GM12878 (cell line): Measurements from ENCODE around the gene SPATA3. TPM values are rescaled to one million over a fixed set of nuclear protein-coding genes. Genes with fewer than 3 reads are reported as not detected.

Experiments
- ATAC-seq: fragments of 200-7000 bp; cut with Tn5 transposase; 3 replicates; pipeline ENCODE4 v1.9.1; 2020; ENCODE audit warnings: mild to moderate bottlenecking, moderate library complexity
- BruUV-seq: library from RNA; stranded (reverse); fragments of 400-500 nt; replicated peaks from 2 replicates; lab custom pipeline; 2021; lab: Mats Ljungman, UMichigan
- CTCF ChIA-PET: fragments of 300-600 bp; sonication (Branson Sonifier 250); formaldehyde crosslinking; extraction: SDS; loops from one replicate; lab custom pipeline; 2021; ENCODE audit warnings: inconsistent platforms; lab: Yijun Ruan, JAX
- POLR2A ChIA-PET: fragments of 350-600 bp; formaldehyde crosslinking; extraction: SDS; loops from one replicate; lab custom pipeline; 2021; ENCODE audit warnings: inconsistent platforms; lab: Charles Lee
- RAD21 ChIA-PET: fragments of 300-600 bp; sonication (Branson Sonifier 250); formaldehyde crosslinking; loops from one replicate; lab custom pipeline; 2023; ENCODE audit warnings: antibody characterized with exemption; ENCODE audit not compliant: unreplicated experiment; lab: Charles Lee
- SMC1A ChIA-PET: fragments of 300-600 bp; sonication (Branson Sonifier 250); formaldehyde crosslinking; loops from one replicate; lab custom pipeline; 2023; ENCODE audit not compliant: unreplicated experiment, uncharacterized antibody; lab: Charles Lee
- DNase-seq: peaks from one replicate; pipeline ENCODE4 v3.0.0-alpha.2; 2011; ENCODE audit warnings: low read depth, low spot score
- FAIRE-seq: peaks from 3 replicates; lab custom pipeline; 2011; peaks lifted over from hg19 to GRCh38; lab: Jason Lieb, UNC
- H2AFZ ChIP-seq: 2 replicates; pipeline ENCODE4 v1.6.0; 2011; ENCODE audit warnings: low read depth, low read length, control low read depth; ENCODE audit not compliant: control insufficient read depth
- H3K27ac ChIP-seq: 2 replicates; pipeline ENCODE4 v1.5.1; 2011; ENCODE audit warnings: control low read depth; ENCODE audit not compliant: control insufficient read depth, insufficient read depth
- H3K27me3 ChIP-seq, 2 experiments: replicated peaks in 1 of 2; 2 replicates each; pipeline versions ENCODE4 v1.6.0 to v1.6.1; 2011; ENCODE audit warnings: low read length in 1 of 2; ENCODE audit not compliant: control insufficient read depth in 2 of 2, insufficient read depth in 2 of 2
- H3K36me3 ChIP-seq, 2 experiments: 2 replicates each; pipeline ENCODE4 v1.5.1; 2011; ENCODE audit warnings: low read length in 1 of 2; ENCODE audit not compliant: control insufficient read depth in 2 of 2, insufficient read depth in 2 of 2
- H3K4me1 ChIP-seq: 2 replicates; pipeline ENCODE4 v1.6.1; 2011; ENCODE audit warnings: mild to moderate bottlenecking, low read length, moderate library complexity, mixed read lengths; ENCODE audit not compliant: control insufficient read depth, insufficient read depth
- H3K4me2 ChIP-seq: 2 replicates; pipeline ENCODE4 v1.6.0; 2011; ENCODE audit warnings: control low read depth; ENCODE audit not compliant: control insufficient read depth, insufficient read depth
- H3K4me3 ChIP-seq: fragments of 200-600 bp; sonication (generic); 2 replicates; pipeline ENCODE4 v1.5.1; 2016
- H3K79me2 ChIP-seq: 2 replicates; pipeline ENCODE4 v1.6.0; 2011; ENCODE audit warnings: low read length; ENCODE audit not compliant: control insufficient read depth, insufficient read depth
- H3K9ac ChIP-seq: 2 replicates; pipeline ENCODE4 v1.8.0; 2011; ENCODE audit warnings: low read length, control low read depth, mixed read lengths; ENCODE audit not compliant: control insufficient read depth, insufficient read depth
- H3K9me3 ChIP-seq: replicated peaks from 3 replicates; pipeline ENCODE4 v1.5.1; 2011; ENCODE audit warnings: mild to moderate bottlenecking, low read length; ENCODE audit not compliant: control insufficient read depth, insufficient read depth
- H4K20me1 ChIP-seq: 2 replicates; pipeline ENCODE4 v1.6.0; 2011; ENCODE audit not compliant: control insufficient read depth, insufficient read depth
- POLR2AphosphoS5 ChIP-seq: IDR thresholded peaks from 2 replicates; pipeline ENCODE4 v1.6.1; 2011; ENCODE audit warnings: mild to moderate bottlenecking, low read length, inconsistent platforms
- YY1 ChIP-seq: IDR thresholded peaks from 2 replicates; pipeline ENCODE4 v1.6.1; 2011; ENCODE audit warnings: low read depth, mild to moderate bottlenecking, low read length
- ZBED1 ChIP-seq: IDR thresholded peaks from 2 replicates; pipeline ENCODE4 v1.6.1; 2016; ENCODE audit warnings: borderline replicate concordance
- WGBS: methylation state at CpG from one replicate; pipeline ENCODE4 v1.1.6; 2016; ENCODE audit warnings: low lambda C conversion rate; ENCODE audit not compliant: insufficient replicate concordance, insufficient coverage; ENCODE audit errors: missing lambda C conversion rate; 5-methylcytosine and 5-hydroxymethylcytosine counted together
- in situ Hi-C: fragments of 300-500 bp; cut with MboI; formaldehyde crosslinking; loops from 9 replicates; pipeline ENCODE4 v1.14.3; 2018; ENCODE audit warnings: mixed read lengths
- intact Hi-C: fragments of 100-400 bp; cut with micrococcal nuclease; formaldehyde crosslinking; loops from one replicate; pipeline ENCODE4 v1.14.2; 2022; ENCODE audit not compliant: unreplicated experiment
- polyA plus RNA-seq, 11 experiments: library from polyadenylated mRNA; depleted of rRNA in 4 of 11; unstranded in 6 of 11; stranded (reverse) in 5 of 11; fragments of >200 nt; fragmentation: Nextera tagmentation in 4 of 11; fragmentation: Illumina TruSeq in 1 of 11; extraction: Ambion mirVana in 4 of 11; extraction: Trizol in 1 of 11; gene quantifications; 1 replicate in 1 of 11; 2 replicates in 10 of 11; pipeline versions ENCODE4 v1.2.1 to v1.2.3, GENCODE V29; 2011 to 2016; ENCODE audit warnings: inconsistent platforms in 2 of 11, missing spikeins in 2 of 11, low read depth in 1 of 11
- total RNA-seq, 4 experiments: library from RNA; depleted of rRNA in 3 of 4; stranded (reverse); fragments of >200 nt in 3 of 4; fragmentation: Illumina TruSeq in 1 of 4; extraction: Trizol in 1 of 4; gene quantifications; 2 replicates each; pipeline versions ENCODE4 v1.2.1 to v1.2.3, GENCODE V29; 2013 to 2021
- TF ChIP-seq, protein P1 (sequence below): fragments of 450-650 bp; IDR thresholded peaks from 2 replicates; pipeline ENCODE4 v1.6.1; 2017; ENCODE audit warnings: mild to moderate bottlenecking, moderate library complexity
- TF ChIP-seq, protein P2 (sequence below): fragments of 450-650 bp; formaldehyde crosslinking; IDR thresholded peaks from 2 replicates; pipeline ENCODE4 v1.4.0; 2020; ENCODE audit warnings: mild to moderate bottlenecking, moderate library complexity

Gene SPATA3
- total and polyA plus RNA-seq, 10 of the 15 experiments (the other 5 are each of a cell fraction or from before 2014, with no cell fraction given) = not detected

DNA sequence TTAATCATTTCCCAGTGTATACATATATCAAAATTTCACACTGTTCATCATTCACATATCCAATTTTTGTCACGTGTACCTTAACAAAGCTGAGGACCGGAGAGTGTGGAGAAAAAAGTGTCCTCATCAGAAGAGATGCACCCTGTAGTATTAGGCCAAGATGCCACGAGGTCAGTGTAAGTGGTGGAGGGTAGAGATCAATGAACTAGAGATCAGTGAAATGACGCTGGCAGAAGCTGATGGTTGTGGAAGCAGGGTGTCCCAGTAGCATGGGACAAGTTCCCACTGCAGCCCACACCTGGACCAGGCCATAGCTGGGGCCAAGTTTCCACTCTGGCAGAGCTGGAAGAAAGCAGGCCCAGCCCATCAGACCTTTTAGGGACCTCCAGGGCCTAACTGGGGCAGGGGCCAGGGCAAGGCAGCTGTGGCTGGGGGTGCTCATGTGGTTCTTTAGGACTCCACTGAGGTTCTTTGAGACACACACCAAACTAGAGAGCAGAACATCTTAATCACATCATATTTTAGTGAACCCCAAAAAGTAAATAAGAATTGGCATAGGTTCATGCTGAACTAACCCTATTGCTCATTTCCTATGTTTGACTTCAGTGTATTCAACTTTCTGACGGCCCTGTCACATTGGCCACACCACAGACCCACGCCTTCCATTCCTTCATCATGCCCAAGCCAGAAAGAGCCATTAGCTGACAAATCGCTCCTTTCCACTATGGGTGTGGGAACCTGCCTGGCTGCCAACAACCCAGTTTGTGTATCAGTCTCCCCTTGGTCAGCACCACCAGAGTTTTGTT, 49.3 kb upstream of the SPATA3 start (continued):
- TF ChIP-seq, protein P1, sequence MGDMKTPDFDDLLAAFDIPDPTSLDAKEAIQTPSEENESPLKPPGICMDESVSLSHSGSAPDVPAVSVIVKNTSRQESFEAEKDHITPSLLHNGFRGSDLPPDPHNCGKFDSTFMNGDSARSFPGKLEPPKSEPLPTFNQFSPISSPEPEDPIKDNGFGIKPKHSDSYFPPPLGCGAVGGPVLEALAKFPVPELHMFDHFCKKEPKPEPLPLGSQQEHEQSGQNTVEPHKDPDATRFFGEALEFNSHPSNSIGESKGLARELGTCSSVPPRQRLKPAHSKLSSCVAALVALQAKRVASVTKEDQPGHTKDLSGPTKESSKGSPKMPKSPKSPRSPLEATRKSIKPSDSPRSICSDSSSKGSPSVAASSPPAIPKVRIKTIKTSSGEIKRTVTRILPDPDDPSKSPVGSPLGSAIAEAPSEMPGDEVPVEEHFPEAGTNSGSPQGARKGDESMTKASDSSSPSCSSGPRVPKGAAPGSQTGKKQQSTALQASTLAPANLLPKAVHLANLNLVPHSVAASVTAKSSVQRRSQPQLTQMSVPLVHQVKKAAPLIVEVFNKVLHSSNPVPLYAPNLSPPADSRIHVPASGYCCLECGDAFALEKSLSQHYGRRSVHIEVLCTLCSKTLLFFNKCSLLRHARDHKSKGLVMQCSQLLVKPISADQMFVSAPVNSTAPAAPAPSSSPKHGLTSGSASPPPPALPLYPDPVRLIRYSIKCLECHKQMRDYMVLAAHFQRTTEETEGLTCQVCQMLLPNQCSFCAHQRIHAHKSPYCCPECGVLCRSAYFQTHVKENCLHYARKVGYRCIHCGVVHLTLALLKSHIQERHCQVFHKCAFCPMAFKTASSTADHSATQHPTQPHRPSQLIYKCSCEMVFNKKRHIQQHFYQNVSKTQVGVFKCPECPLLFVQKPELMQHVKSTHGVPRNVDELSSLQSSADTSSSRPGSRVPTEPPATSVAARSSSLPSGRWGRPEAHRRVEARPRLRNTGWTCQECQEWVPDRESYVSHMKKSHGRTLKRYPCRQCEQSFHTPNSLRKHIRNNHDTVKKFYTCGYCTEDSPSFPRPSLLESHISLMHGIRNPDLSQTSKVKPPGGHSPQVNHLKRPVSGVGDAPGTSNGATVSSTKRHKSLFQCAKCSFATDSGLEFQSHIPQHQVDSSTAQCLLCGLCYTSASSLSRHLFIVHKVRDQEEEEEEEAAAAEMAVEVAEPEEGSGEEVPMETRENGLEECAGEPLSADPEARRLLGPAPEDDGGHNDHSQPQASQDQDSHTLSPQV = 0 out of 2 replicates have a peak, but pooled peaks have one; percentile 57

DNA sequence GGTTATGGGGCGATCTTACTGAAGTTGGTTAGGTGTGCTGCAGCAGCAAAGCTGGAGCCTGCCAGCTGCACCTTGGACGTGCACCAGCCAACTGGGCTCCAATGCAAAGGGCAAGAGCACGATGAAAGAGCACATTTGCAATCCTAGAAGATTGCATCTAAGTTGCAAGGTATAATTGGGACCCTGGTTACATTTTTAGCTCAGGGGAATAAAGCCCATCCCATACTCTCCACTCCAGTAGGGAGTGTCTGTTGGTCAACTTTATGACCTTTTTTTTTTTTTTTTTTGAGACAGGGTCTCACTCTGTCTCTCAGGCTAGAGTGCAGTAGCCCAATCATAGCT, 48.7 kb upstream of the SPATA3 start:
- peak overlapping the region; percentile 87 for H3K4me2 ChIP-seq
- 49% methylated on average over 3 of the region's 3 CpGs for WGBS
- H3K9me3 ChIP-seq = no peaks in the 10 kb centered on the region
- POLR2A ChIA-PET = interaction anchor here (0.7 to 17.2 kb wide), 8 partner anchors 9 to 37 kb away, joined by 3 to 192 read pairs (median 11); partner anchors contain the start of gene GPR55
- H3K79me2 ChIP-seq = peaks cover 78% of the 10 kb centered on the region
- peak overlapping the region; percentile 99 for H3K27ac ChIP-seq
- DNase-seq (no peak), FAIRE-seq (no peak), ATAC-seq (no peak)
- in situ Hi-C loops = no loop called here
- H3K4me1 ChIP-seq = peaks cover 65% of the 10 kb centered on the region
- H3K9ac ChIP-seq = peak overlapping the region; percentile 94
- H2AFZ ChIP-seq = no peak overlapping the region
- H4K20me1 ChIP-seq = no peaks in the 10 kb centered on the region
- RAD21 ChIA-PET = interaction anchor here (1.4 to 22.2 kb wide), 8 partner anchors 9 to 38 kb away, joined by 4 to 400 read pairs (median 21); partner anchors contain the start of gene GPR55
- no peaks in the 10 kb centered on the region for H3K27me3 ChIP-seq
- no TSS peak for BruUV-seq
- TF ChIP-seq ZBED1 (0 out of 2 replicates have a peak, but pooled peaks have one; percentile 35), POLR2AphosphoS5 (peak; percentile 14; the same call in 1 of the 2 replicates), YY1 (no peak)
- TF ChIP-seq, protein P2, sequence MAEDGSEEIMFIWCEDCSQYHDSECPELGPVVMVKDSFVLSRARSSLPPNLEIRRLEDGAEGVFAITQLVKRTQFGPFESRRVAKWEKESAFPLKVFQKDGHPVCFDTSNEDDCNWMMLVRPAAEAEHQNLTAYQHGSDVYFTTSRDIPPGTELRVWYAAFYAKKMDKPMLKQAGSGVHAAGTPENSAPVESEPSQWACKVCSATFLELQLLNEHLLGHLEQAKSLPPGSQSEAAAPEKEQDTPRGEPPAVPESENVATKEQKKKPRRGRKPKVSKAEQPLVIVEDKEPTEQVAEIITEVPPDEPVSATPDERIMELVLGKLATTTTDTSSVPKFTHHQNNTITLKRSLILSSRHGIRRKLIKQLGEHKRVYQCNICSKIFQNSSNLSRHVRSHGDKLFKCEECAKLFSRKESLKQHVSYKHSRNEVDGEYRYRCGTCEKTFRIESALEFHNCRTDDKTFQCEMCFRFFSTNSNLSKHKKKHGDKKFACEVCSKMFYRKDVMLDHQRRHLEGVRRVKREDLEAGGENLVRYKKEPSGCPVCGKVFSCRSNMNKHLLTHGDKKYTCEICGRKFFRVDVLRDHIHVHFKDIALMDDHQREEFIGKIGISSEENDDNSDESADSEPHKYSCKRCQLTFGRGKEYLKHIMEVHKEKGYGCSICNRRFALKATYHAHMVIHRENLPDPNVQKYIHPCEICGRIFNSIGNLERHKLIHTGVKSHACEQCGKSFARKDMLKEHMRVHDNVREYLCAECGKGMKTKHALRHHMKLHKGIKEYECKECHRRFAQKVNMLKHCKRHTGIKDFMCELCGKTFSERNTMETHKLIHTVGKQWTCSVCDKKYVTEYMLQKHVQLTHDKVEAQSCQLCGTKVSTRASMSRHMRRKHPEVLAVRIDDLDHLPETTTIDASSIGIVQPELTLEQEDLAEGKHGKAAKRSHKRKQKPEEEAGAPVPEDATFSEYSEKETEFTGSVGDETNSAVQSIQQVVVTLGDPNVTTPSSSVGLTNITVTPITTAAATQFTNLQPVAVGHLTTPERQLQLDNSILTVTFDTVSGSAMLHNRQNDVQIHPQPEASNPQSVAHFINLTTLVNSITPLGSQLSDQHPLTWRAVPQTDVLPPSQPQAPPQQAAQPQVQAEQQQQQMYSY (CRISPR knock-in tag) = 0 out of 2 replicates have a peak, but pooled peaks have one; percentile 7
- H3K36me3 ChIP-seq = peaks cover 0 to 1% of the 10 kb centered on the region in 2 experiments; a peak in 1 of 4 replicates
- SMC1A ChIA-PET = interaction anchor here (1.1 to 21.6 kb wide), 6 partner anchors 9 to 38 kb away, joined by 4 to 411 read pairs (median 135); partner anchors contain the start of gene GPR55
- peak overlapping the region; percentile 85 for H3K4me3 ChIP-seq
- CTCF ChIA-PET = interaction anchor here (0.6 to 28.4 kb wide), 12 partner anchors 12 to 123 kb away, joined by 3 to 372 read pairs (median 4); partner anchors contain the start of gene GPR55
- intact Hi-C loops = loop anchor here (10.0 kb wide), 1 partner anchor 282 kb away; no protein-coding TSS in a partner anchor
